Cardiac fibroblast (primary cell): ENCODE data around the gene STAT1.
A peak's percentile ranks its signal among the peaks of the same experiment; 100 is the strongest.

Experiments used
- DNase-seq, 2 donors: peaks; one replicate each; pipeline versions ENCODE4 v3.0.0 to v3.0.0-alpha.2; 2010; ENCODE audit warnings: low read depth in 2 of 2
- H3K4me3 ChIP-seq, 2 donors: replicated peaks in 1 of 2; 1 replicate in 1 of 2; 2 replicates in 1 of 2; pipeline ENCODE4 v1.5.1; 2011; ENCODE audit warnings: low read depth in 2 of 2, low read length in 2 of 2, mild to moderate bottlenecking in 2 of 2, moderate library complexity in 1 of 2
- CTCF ChIP-seq: IDR thresholded peaks from one replicate; pipeline ENCODE4 v1.5.1; 2011; ENCODE audit warnings: low read depth, mild to moderate bottlenecking, low read length, inconsistent platforms

Gene STAT1

GRCh38 chr2:190959911-190960788 is 53.8 kb downstream of the STAT1 start:
- no peak overlapping the region for H3K4me3 ChIP-seq
- no peak for TF ChIP-seq CTCF
- DNase-seq, result peak in 1 of 2 donors; percentile 59

- TF ChIP-seq CTCF, result no peak
- no peak for DNase-seq
- no peak overlapping the region for H3K4me3 ChIP-seq
These were observed 60.7 kb downstream of the STAT1 start for GRCh38 chr2:190953257-190953656.

GRCh38 chr2:190950566-190950991 is 63.4 kb downstream of the STAT1 start:
- TF ChIP-seq CTCF, result no peak
- no peak for DNase-seq
- H3K4me3 ChIP-seq, result no peak overlapping the region

GRCh38 chr2:190948671-190949070 is 65.3 kb downstream of the STAT1 start:
- TF ChIP-seq CTCF, result no peak
- H3K4me3 ChIP-seq, result no peak overlapping the region
- DNase-seq, result peak; percentile 39 to 52

- DNase-seq, result peak; percentile 76 to 88
- no peak overlapping the region for H3K4me3 ChIP-seq
- TF ChIP-seq CTCF, result peak; percentile 31
These were observed 66.2 kb downstream of the STAT1 start for GRCh38 chr2:190947711-190948251.

GRCh38 chr2:190947141-190947540 is 66.8 kb downstream of the STAT1 start:
- H3K4me3 ChIP-seq, result no peak overlapping the region
- TF ChIP-seq CTCF, result no peak
- DNase-seq, result peak; percentile 20 to 50
